MG63 (cell line): ENCODE measurements around the gene DLGAP1. TPM values are rescaled to one million over a fixed set of nuclear protein-coding genes. Genes with fewer than 3 reads are reported as not detected.
A peak's percentile ranks its signal among the peaks of the same experiment; 100 is the strongest.

Experiments
- DNase-seq: peaks from one replicate; pipeline ENCODE4 v3.0.0-alpha.2; 2020
- H3K27me3 ChIP-seq: fragments of 250-450 bp; sonication (Bioruptor Pico); 2 replicates; pipeline ENCODE4 v1.5.1; 2020; ENCODE audit warnings: mild to moderate bottlenecking, moderate library complexity
- H3K36me3 ChIP-seq: fragments of 250-450 bp; sonication (Bioruptor Pico); 2 replicates; pipeline ENCODE4 v1.5.1; 2020; ENCODE audit warnings: mild to moderate bottlenecking, moderate library complexity
- H3K4me3 ChIP-seq: fragments of 250-450 bp; sonication (Bioruptor Pico); 2 replicates; pipeline ENCODE4 v1.5.1; 2020; ENCODE audit warnings: mild to moderate bottlenecking, moderate library complexity
- H3K9me3 ChIP-seq: fragments of 250-450 bp; sonication (Bioruptor Pico); 2 replicates; pipeline ENCODE4 v1.5.1; 2020; ENCODE audit warnings: mild to moderate bottlenecking, moderate library complexity
- total RNA-seq: library from RNA; depleted of rRNA; stranded (reverse); fragments of >200 nt; shearing (Covaris generic); gene quantifications from 2 replicates; pipeline ENCODE4 v1.2.3, GENCODE V29; 2014; ENCODE audit warnings: low replicate concordance

DLGAP1 gene
- total RNA-seq, 1 experiment from 2014 or later, result 3.4 TPM

- no peaks in the 10 kb centered on the region for H3K36me3 ChIP-seq
- DNase-seq, result no peak
- H3K4me3 ChIP-seq, result no peak overlapping the region
- H3K9me3 ChIP-seq, result no peaks in the 10 kb centered on the region
- no peaks in the 10 kb centered on the region for H3K27me3 ChIP-seq
Observed at GRCh38 chr18:4181882-4182568, 273.1 kb downstream of the DLGAP1 start.

- DNase-seq, result no peak
- Histone ChIP-seq H3K4me3 (no peak overlapping the region), H3K9me3 (no peaks in the 10 kb centered on the region), H3K36me3 (no peaks in the 10 kb centered on the region), H3K27me3 (no peaks in the 10 kb centered on the region)
Observed at GRCh38 chr18:4181086-4181485, 274.0 kb downstream of the DLGAP1 start.

DNA sequence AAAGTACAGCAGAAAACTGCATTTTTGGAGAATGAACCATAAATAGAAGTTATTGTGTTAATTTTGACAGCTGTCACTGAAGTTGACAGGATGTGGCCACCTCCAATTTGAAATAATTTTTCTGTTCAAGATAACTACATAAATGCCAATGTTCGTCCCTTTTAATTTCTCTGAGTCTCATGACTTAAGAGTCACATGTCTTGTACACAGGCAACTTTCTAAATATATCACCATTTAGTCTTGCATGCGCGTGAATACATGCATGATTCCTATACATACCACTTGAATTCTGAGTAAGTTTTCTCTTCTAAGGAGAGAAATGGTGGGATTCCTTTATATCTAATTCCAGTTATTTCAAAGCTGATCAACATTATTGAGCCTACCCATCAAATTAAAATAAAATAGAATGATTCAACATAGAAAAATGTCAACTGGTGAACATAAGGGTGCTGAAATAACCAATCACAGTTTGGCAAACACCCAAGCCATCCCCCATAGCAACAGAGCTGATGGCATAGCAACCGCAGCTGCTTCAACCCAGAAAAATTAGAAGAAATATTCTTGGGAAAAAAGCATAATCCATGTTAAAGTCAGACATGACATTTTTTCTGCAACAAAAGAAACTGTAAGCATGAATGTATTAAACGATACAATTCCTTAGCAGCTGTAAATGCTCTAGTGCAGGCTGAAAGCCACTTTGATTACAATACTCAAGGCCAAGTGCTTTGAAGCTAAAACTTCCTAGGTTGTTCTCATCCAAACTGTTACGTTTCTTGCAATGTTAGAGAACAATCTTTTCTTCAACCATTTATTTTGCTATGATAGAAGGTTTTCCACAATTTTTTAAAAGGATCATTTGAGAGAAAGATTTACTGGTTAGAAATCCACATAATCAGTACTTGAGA is 282.7 kb downstream of the DLGAP1 start:
- no peak for DNase-seq
- no peaks in the 10 kb centered on the region for H3K36me3 ChIP-seq
- no peak overlapping the region for H3K4me3 ChIP-seq
- no peaks in the 10 kb centered on the region for H3K9me3 ChIP-seq
- H3K27me3 ChIP-seq, result no peaks in the 10 kb centered on the region

DNA sequence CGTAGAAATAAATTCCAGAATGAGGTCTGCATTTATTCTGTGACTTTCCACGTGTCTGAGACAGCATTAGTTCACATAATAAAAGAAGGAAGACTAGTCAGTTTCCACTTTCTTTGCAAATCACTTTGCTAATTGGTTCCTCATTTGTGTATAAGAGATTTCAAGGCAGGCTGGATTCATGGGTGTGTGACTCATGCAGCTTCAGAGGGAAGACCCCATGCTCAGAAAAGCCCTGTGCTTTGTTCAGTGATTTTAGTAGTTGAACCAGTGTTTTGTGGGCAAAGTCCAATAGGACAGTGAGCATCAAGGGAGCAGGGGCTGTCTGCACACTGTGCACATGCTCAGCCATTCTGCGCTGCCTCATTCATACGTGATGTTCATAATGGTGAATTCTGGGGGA is 297.8 kb downstream of the DLGAP1 start:
- DNase-seq, result no peak
- Histone ChIP-seq H3K4me3 (no peak overlapping the region), H3K27me3 (no peaks in the 10 kb centered on the region), H3K36me3 (no peaks in the 10 kb centered on the region), H3K9me3 (no peaks in the 10 kb centered on the region)

DNA sequence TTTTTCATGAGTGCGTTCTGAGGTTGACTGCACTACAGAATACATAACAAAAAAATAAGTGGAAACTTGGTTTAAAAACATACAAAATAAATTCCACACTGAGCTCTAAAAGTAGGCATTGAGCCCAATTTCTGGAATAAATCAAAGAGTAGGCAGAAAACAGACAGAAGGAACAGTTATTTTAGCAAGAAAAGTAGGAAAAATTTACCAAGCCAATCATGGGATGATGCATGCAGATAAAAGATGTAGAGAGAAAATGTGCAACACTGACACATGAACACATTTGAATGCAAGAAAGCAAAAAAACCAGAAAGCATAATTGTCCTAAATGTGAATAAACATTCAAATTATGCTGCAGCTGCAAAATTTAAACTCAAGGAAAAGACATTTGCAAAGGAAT is 308.3 kb downstream of the DLGAP1 start:
- no peak for DNase-seq
- H3K36me3 ChIP-seq, result no peaks in the 10 kb centered on the region
- H3K27me3 ChIP-seq, result no peaks in the 10 kb centered on the region
- H3K4me3 ChIP-seq, result no peak overlapping the region
- no peaks in the 10 kb centered on the region for H3K9me3 ChIP-seq

GRCh38 chr18:4144201-4144600 is 310.9 kb downstream of the DLGAP1 start:
- H3K36me3 ChIP-seq, result no peaks in the 10 kb centered on the region
- H3K4me3 ChIP-seq, result no peak overlapping the region
- H3K27me3 ChIP-seq, result no peaks in the 10 kb centered on the region
- DNase-seq, result no peak
- no peaks in the 10 kb centered on the region for H3K9me3 ChIP-seq

DNA sequence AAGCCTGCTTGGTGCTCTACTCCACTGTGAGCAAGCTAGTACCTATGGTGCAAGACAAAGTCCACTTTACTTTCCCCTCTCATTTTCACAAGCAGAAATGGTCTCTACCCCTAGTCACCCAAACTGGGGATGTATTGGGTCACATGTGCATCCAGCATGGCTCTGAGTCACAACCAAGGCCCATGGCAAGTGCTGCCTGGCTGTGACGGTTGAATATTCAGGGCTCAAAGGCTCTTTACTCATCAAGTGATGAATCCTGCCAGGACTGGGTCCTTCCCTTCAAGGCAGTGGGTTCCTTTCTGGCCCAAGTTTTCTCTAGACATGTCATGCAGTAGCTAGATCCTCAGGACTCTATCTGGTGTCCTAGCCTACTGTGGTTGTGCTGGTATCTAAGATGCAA is 311.5 kb downstream of the DLGAP1 start:
- Histone ChIP-seq H3K4me3 (no peak overlapping the region), H3K9me3 (no peaks in the 10 kb centered on the region), H3K36me3 (no peaks in the 10 kb centered on the region), H3K27me3 (no peaks in the 10 kb centered on the region)
- DNase-seq, result no peak

DNA sequence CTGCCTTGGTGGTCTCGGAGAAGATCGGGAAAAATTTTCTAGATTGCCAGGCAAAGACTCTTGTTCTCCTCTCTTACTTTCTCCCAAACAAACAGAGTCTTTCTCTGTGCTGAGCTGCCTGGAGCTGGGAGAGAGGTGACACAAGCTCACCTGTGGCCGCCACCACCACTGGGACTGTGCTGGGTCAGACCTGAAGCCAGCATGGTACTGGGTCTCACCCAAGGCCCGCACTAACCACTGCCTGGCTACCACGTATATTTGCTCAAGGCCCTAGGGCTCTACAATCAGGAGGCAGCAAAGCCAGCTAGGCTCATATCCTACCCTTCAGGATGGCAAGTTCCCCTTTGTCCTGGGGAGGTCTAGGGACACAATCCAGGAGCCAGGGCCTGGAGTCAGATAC is 312.2 kb downstream of the DLGAP1 start:
- H3K27me3 ChIP-seq, result no peaks in the 10 kb centered on the region
- DNase-seq, result no peak
- no peak overlapping the region for H3K4me3 ChIP-seq
- H3K9me3 ChIP-seq, result no peaks in the 10 kb centered on the region
- H3K36me3 ChIP-seq, result no peaks in the 10 kb centered on the region

GRCh38 chr18:4134700-4135099 is 320.4 kb downstream of the DLGAP1 start:
- Histone ChIP-seq H3K4me3 (no peak overlapping the region), H3K9me3 (no peaks in the 10 kb centered on the region; the same call in 1 of the 2 replicates), H3K36me3 (no peaks in the 10 kb centered on the region), H3K27me3 (no peaks in the 10 kb centered on the region)
- no peak for DNase-seq

- Histone ChIP-seq H3K4me3 (no peak overlapping the region), H3K36me3 (no peaks in the 10 kb centered on the region), H3K9me3 (no peaks in the 10 kb centered on the region), H3K27me3 (no peaks in the 10 kb centered on the region)
- no peak for DNase-seq
Observed at GRCh38 chr18:4130734-4131719, 324.1 kb downstream of the DLGAP1 start.

GRCh38 chr18:4126939-4127338 is 328.2 kb downstream of the DLGAP1 start:
- no peaks in the 10 kb centered on the region for H3K9me3 ChIP-seq
- no peak for DNase-seq
- no peaks in the 10 kb centered on the region for H3K36me3 ChIP-seq

DNA sequence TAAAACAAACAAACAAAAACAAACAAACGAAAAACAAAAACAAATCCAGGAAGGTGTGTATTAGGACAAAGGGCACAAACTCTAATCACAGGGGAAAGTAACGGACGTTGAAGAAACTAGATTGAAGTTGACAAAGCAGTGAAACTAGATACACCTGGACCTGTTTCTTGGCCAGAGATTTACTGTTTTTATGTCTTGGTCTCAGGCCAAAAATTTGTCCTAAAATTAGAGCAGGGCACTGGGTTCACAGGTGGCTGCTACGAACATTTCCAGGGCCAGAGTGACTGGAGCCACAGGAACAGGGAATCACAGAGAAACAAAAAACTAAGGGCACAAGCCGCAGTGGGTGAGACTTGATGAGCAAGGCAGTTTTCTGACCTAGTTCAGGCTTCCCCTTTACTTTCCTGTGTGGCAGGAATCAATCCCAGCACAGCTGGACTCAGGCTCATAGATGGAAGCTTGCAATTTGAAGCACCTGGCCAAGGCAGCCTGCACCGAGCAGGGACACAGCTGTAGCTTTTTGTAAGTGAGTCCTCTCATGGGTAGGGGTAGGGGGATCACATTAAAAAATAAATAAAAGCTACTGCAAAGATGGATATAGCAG is 329.4 kb downstream of the DLGAP1 start:
- Histone ChIP-seq H3K4me3 (no peak overlapping the region), H3K27me3 (no peaks in the 10 kb centered on the region), H3K9me3 (no peaks in the 10 kb centered on the region), H3K36me3 (no peaks in the 10 kb centered on the region)
- no peak for DNase-seq

More at GRCh38 chr18:4126939-4127338, 328.2 kb downstream of the DLGAP1 start:
- H3K27me3 ChIP-seq, result no peaks in the 10 kb centered on the region
- H3K4me3 ChIP-seq, result no peak overlapping the region

GRCh38 chr18:4125224-4125623 is 329.9 kb downstream of the DLGAP1 start:
- no peak overlapping the region for H3K4me3 ChIP-seq
- DNase-seq, result peak; percentile 14
- H3K36me3 ChIP-seq, result no peaks in the 10 kb centered on the region
- H3K9me3 ChIP-seq, result no peaks in the 10 kb centered on the region
- H3K27me3 ChIP-seq, result no peaks in the 10 kb centered on the region

GRCh38 chr18:4119813-4120212 is 335.3 kb downstream of the DLGAP1 start:
- no peak overlapping the region for H3K4me3 ChIP-seq
- H3K9me3 ChIP-seq, result no peaks in the 10 kb centered on the region
- H3K36me3 ChIP-seq, result no peaks in the 10 kb centered on the region
- no peaks in the 10 kb centered on the region for H3K27me3 ChIP-seq
- no peak for DNase-seq

GRCh38 chr18:4119127-4119648 is 335.9 kb downstream of the DLGAP1 start:
- Histone ChIP-seq H3K4me3 (no peak overlapping the region), H3K27me3 (no peaks in the 10 kb centered on the region), H3K9me3 (no peaks in the 10 kb centered on the region), H3K36me3 (no peaks in the 10 kb centered on the region)
- no peak for DNase-seq

- Histone ChIP-seq H3K27me3 (no peaks in the 10 kb centered on the region), H3K36me3 (no peaks in the 10 kb centered on the region), H3K4me3 (no peak overlapping the region), H3K9me3 (no peaks in the 10 kb centered on the region)
- no peak for DNase-seq
Observed at GRCh38 chr18:4108016-4108415, 347.1 kb downstream of the DLGAP1 start.
